Parathyroid adenoma (tissue), 2 donors: ENCODE measurements around the gene OR5T1.

Experiments used
- H2AFZ ChIP-seq: fragments of 300-600 bp; sonication (generic); one replicate; pipeline ENCODE4 v1.7.0; 2017; ENCODE audit warnings: antibody characterized with exemption, mild to moderate bottlenecking
- H3K27ac ChIP-seq: fragments of 300-600 bp; sonication (generic); one replicate; pipeline ENCODE4 v1.7.0; 2017
- H3K27me3 ChIP-seq: fragments of 300-600 bp; sonication (generic); one replicate; pipeline ENCODE4 v1.7.0; 2017; ENCODE audit warnings: low read length; ENCODE audit not compliant: control insufficient read depth, insufficient read depth
- H3K36me3 ChIP-seq: fragments of 300-600 bp; sonication (generic); one replicate; pipeline ENCODE4 v1.7.0; 2017; ENCODE audit warnings: low read length; ENCODE audit not compliant: control insufficient read depth, insufficient read depth
- H3K4me1 ChIP-seq: fragments of 300-600 bp; sonication (generic); one replicate; pipeline ENCODE4 v1.7.0; 2017; ENCODE audit warnings: control low read depth
- H3K4me2 ChIP-seq: fragments of 300-600 bp; sonication (generic); one replicate; pipeline ENCODE4 v1.7.0; 2017; ENCODE audit warnings: low read length
- H3K4me3 ChIP-seq: fragments of 300-600 bp; sonication (generic); one replicate; pipeline ENCODE4 v1.7.0; 2017; ENCODE audit warnings: low read depth, low read length
- H3K79me2 ChIP-seq: fragments of 300-600 bp; sonication (generic); one replicate; pipeline ENCODE4 v1.7.0; 2017; ENCODE audit warnings: control low read depth
- H3K9ac ChIP-seq: fragments of 300-600 bp; sonication (generic); one replicate; pipeline ENCODE4 v1.7.0; 2017; ENCODE audit warnings: mild to moderate bottlenecking
- H3K9me3 ChIP-seq: fragments of 300-600 bp; sonication (generic); one replicate; pipeline ENCODE4 v1.7.0; 2017; ENCODE audit warnings: low read length; ENCODE audit not compliant: control insufficient read depth
- CTCF ChIP-seq: fragments of 300-600 bp; sonication (generic); IDR thresholded peaks from one replicate; pipeline ENCODE4 v1.7.0; 2017; ENCODE audit warnings: antibody characterized with exemption, mild to moderate bottlenecking
- donor health status: primary hyperparathyroidism.

Gene OR5T1

GRCh38 chr11:56296898-56297297, 22.9 kb downstream of the OR5T1 start:
- H3K4me3 ChIP-seq, result no peak overlapping the region
- H3K4me1 ChIP-seq, result no peaks in the 10 kb centered on the region
- no peaks in the 10 kb centered on the region for H3K36me3 ChIP-seq
- H3K9ac ChIP-seq, result no peak overlapping the region
- no peaks in the 10 kb centered on the region for H3K27me3 ChIP-seq
- no peak overlapping the region for H3K27ac ChIP-seq
- no peak overlapping the region for H2AFZ ChIP-seq
- no peak for TF ChIP-seq CTCF
- no peak overlapping the region for H3K4me2 ChIP-seq
- no peaks in the 10 kb centered on the region for H3K9me3 ChIP-seq
- no peaks in the 10 kb centered on the region for H3K79me2 ChIP-seq

- Histone ChIP-seq H3K79me2 (no peaks in the 10 kb centered on the region), H3K4me1 (no peaks in the 10 kb centered on the region), H2AFZ (no peak overlapping the region), H3K9me3 (no peaks in the 10 kb centered on the region), H3K27me3 (no peaks in the 10 kb centered on the region), H3K4me2 (no peak overlapping the region), H3K36me3 (no peaks in the 10 kb centered on the region), H3K27ac (no peak overlapping the region), H3K4me3 (no peak overlapping the region), H3K9ac (no peak overlapping the region)
- TF ChIP-seq CTCF, result no peak
These were observed 33.9 kb downstream of the OR5T1 start for GRCh38 chr11:56307836-56308235.

- H3K9me3 ChIP-seq, result no peaks in the 10 kb centered on the region
- H3K27me3 ChIP-seq, result no peaks in the 10 kb centered on the region
- no peak within 1 kb of the TSS for H2AFZ ChIP-seq
- no peak within 1 kb of the TSS for H3K9ac ChIP-seq
- H3K36me3 ChIP-seq, result no peaks in the 10 kb centered on the region
- no peak for TF ChIP-seq CTCF
- no peaks in the 10 kb centered on the region for H3K79me2 ChIP-seq
- no peak within 1 kb of the TSS for H3K4me3 ChIP-seq
- no peak within 1 kb of the TSS for H3K4me2 ChIP-seq
- H3K27ac ChIP-seq, result no peak within 1 kb of the TSS
- no peaks in the 10 kb centered on the region for H3K4me1 ChIP-seq
These were observed 40.9 kb downstream of the OR5T1 start, which contains the start of gene OR8K3 for GRCh38 chr11:56314844-56315243. OR8K3 (plus strand) TSS chr11:56315144; CDS start chr11:56318307, 3,163 bp downstream.
